Measurements from ENCODE around the gene PAH. TPM values are rescaled to one million over a fixed set of nuclear protein-coding genes. Genes with fewer than 3 reads are reported as not detected.

The PAH gene
- total and polyA plus RNA-seq, 2 of the 8 experiments (the other 6 are each of a cell fraction or from before 2014, with no cell fraction given), result 3.9 to 9.0 TPM

GRCh38 chr12:102946042-102946441 lies 29.0 kb upstream of the PAH start:
- Histone ChIP-seq H2BK20ac (ENCODE audit: low read length) (no peak overlapping the region), H4K5ac (ENCODE audit: insufficient read length, low read depth, low read length) (no peak overlapping the region), H2AK5ac (ENCODE audit: low read depth, low read length) (no peak overlapping the region), H3K9me3 (ENCODE audit: insufficient read depth in 2 of 2, low read depth in 1 of 2, low read length in 1 of 2) (no peaks in the 10 kb centered on the region; a peak in 1 of 4 replicates), H2BK120ac (replicated peaks; ENCODE audit: low read depth, low read length) (no peak overlapping the region), H2AFZ (ENCODE audit: low read length) (no peak overlapping the region), H3K79me2 (ENCODE audit: control insufficient read depth in 1 of 2, insufficient read depth in 2 of 2, low read length in 2 of 2) (no peaks in the 10 kb centered on the region), H3K27ac (ENCODE audit: low read depth, low read length) (no peak overlapping the region), H3K9ac (replicated peaks in 1 of 4; ENCODE audit: extremely low read depth in 1 of 4, low read depth in 3 of 4, low read length in 3 of 4) (no peak overlapping the region), H2BK15ac (ENCODE audit: low read length) (no peak overlapping the region), H3K23me2 (ENCODE audit: low read depth, low read length) (peaks cover 5% of the 10 kb centered on the region; the same call in 1 of the 2 replicates), H2BK12ac (ENCODE audit: low read depth, low read length) (no peak overlapping the region), H3K14ac (ENCODE audit: insufficient read length) (no peak overlapping the region), H4K20me1 (replicated peaks in 1 of 2; ENCODE audit: control insufficient read depth in 1 of 2, insufficient read depth in 2 of 2, low read length in 2 of 2) (peaks cover 0 to 4% of the 10 kb centered on the region in 2 experiments), H3K79me1 (ENCODE audit: low read depth, low read length) (no peaks in the 10 kb centered on the region), H4K8ac (ENCODE audit: extremely low read depth, insufficient read depth, low read length) (no peak overlapping the region), H3K56ac (replicated peaks; ENCODE audit: insufficient read length, low read depth, low read length) (no peak overlapping the region), H4K91ac (replicated peaks; ENCODE audit: insufficient read length, low read length) (no peak overlapping the region), H3K4ac (replicated peaks; ENCODE audit: insufficient read length, low read depth, low read length) (no peak overlapping the region), H3K36me3 (ENCODE audit: control insufficient read depth in 2 of 4, insufficient read depth in 4 of 4, low read length in 3 of 4) (no peaks in the 10 kb centered on the region), H3K23ac (ENCODE audit: insufficient read length) (no peak overlapping the region), H3K4me2 (ENCODE audit: insufficient read depth in 1 of 2, low read depth in 2 of 2, low read length in 2 of 2) (no peak overlapping the region), H3K4me1 (replicated peaks in 1 of 4; ENCODE audit: control insufficient read depth in 3 of 4, insufficient read depth in 4 of 4, low read length in 3 of 4) (peaks cover 3 to 11% (median 4%) of the 10 kb centered on the region in 4 experiments), H3K18ac (ENCODE audit: extremely low read depth, low read length) (no peak overlapping the region), H2BK5ac (ENCODE audit: low read depth, low read length) (no peak overlapping the region), H3K4me3 (ENCODE audit: extremely low read depth in 1 of 4, insufficient read depth in 2 of 4, low read depth in 3 of 4, low read length in 4 of 4) (no peak overlapping the region), H3K27me3 (replicated peaks in 1 of 4; ENCODE audit: control insufficient read depth in 3 of 4, extremely low read depth in 1 of 4, insufficient read depth in 3 of 4, low read length in 3 of 4) (peaks cover 18 to 25% (median 20%) of the 10 kb centered on the region in 4 experiments)
- WGBS, 2 experiments (ENCODE audit: extremely low coverage in 1 of 2, insufficient coverage in 1 of 2, insufficient read length in 1 of 2, insufficient replicate concordance in 2 of 2, low coverage in 1 of 2, low lambda C conversion rate in 2 of 2, missing lambda C conversion rate in 1 of 2), result 96% methylated on average over 2 of the region's 2 CpGs; no CpG with 5 or more reads in 1 of the 2 experiments
- FAIRE-seq (no peak), DNase-seq (ENCODE audit: low read depth in 1 of 2, low spot score in 2 of 2) (no peak)
- ChIA-PET POLR2A (ENCODE audit: partially characterized antibody) (no interaction called here), CTCF (ENCODE audit: partially characterized antibody) (interaction anchor here (0.8 to 5.2 kb wide), 7 partner anchors 54 to 626 kb away, joined by 3 to 85 read pairs (median 3); no protein-coding TSS in a partner anchor)
- TF ChIP-seq SAP30 (IDR thresholded peaks at IDR 0.05; ENCODE audit: insufficient read depth, insufficient replicate concordance, low read length) (no peak), MAFK (IDR thresholded peaks at IDR 0.05; ENCODE audit: low read depth, low read length) (no peak), ASH2L (IDR thresholded peaks at IDR 0.05; ENCODE audit: low read length) (no peak), RFX5 (IDR thresholded peaks at IDR 0.05; ENCODE audit: borderline replicate concordance, low read depth, low read length) (no peak), CHD2 (IDR thresholded peaks at IDR 0.05; ENCODE audit: low read length) (no peak), FOSL1 (IDR thresholded peaks at IDR 0.05; ENCODE audit: insufficient read depth, low read depth, low read length) (no peak), SP1 (IDR thresholded peaks at IDR 0.05; ENCODE audit: low read depth, low read length) (no peak), CBX8 (IDR thresholded peaks at IDR 0.05; ENCODE audit: borderline replicate concordance, low read depth, low read length) (no peak), SIX5 (IDR thresholded peaks at IDR 0.05; ENCODE audit: low read depth, low read length) (no peak), GTF2F1 (IDR thresholded peaks at IDR 0.05; ENCODE audit: borderline replicate concordance, low read depth, low read length) (no peak), SIRT6 (IDR thresholded peaks at IDR 0.05; ENCODE audit: low read length) (no peak), CEBPB (IDR thresholded peaks at IDR 0.05; ENCODE audit: low read depth, low read length) (no peak)
- TF ChIP-seq, protein P1, sequence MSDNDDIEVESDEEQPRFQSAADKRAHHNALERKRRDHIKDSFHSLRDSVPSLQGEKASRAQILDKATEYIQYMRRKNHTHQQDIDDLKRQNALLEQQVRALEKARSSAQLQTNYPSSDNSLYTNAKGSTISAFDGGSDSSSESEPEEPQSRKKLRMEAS (IDR thresholded peaks at IDR 0.05), result no peak
- TF ChIP-seq, protein P2, sequence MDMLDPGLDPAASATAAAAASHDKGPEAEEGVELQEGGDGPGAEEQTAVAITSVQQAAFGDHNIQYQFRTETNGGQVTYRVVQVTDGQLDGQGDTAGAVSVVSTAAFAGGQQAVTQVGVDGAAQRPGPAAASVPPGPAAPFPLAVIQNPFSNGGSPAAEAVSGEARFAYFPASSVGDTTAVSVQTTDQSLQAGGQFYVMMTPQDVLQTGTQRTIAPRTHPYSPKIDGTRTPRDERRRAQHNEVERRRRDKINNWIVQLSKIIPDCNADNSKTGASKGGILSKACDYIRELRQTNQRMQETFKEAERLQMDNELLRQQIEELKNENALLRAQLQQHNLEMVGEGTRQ (IDR thresholded peaks at IDR 0.05; ENCODE audit: low read length), result no peak

All from H1 (cell line).